T-helper 9 cell (primary cell): Measurements from ENCODE around the gene LRRC8C.
"Not testable (repeated sequence)": the region's sequence is repeated elsewhere in the genome, so short reads cannot be mapped to it uniquely, and the experiment has no call there.

Experiments used
- DNase-seq: peaks from one replicate; pipeline ENCODE4 v3.0.0-alpha.2; 2020
- total RNA-seq, 2 donors: gene quantifications; one replicate each; lab custom pipeline; 2026; lab: John Stamatoyannopoulos, UW

The LRRC8C gene
- 114 to 173 reads per million in 2 donors for total RNA-seq

DNA sequence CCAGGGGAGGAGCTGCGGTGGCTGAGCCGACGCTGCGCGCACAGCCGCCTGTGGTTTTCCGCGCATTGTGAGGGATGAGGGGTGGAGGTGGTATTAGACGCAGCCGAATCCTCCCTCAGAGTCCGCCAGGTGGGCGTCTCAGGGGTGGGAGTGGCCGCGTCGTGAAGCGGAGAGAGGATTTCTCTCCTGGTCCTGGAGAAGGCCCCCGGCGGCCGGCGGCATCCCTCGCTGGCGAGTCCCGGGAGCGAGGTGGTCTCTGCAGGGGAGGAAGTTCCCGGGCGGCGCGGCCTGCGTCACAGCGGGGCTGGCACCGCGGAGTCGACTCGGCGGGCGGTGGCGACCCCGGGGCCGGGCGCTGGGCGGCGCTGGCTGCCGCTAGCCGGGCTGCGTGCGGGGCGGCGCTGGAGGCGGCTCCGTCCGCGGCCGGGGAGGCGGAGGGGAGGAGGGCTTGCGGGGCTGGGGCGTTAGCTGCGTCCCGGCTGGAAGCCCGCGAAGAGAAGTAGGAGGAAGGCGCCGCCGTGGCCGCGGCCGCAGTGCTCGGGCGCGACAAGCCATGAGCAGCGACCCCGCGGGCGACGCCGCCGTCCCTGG is at the start of gene LRRC8C:
LRRC8C (plus strand) TSS at position 464 of the 591 bp plus-strand sequence. CDS start 53,354 bp downstream, outside the sequence.
- peak; percentile 79 for DNase-seq

DNA sequence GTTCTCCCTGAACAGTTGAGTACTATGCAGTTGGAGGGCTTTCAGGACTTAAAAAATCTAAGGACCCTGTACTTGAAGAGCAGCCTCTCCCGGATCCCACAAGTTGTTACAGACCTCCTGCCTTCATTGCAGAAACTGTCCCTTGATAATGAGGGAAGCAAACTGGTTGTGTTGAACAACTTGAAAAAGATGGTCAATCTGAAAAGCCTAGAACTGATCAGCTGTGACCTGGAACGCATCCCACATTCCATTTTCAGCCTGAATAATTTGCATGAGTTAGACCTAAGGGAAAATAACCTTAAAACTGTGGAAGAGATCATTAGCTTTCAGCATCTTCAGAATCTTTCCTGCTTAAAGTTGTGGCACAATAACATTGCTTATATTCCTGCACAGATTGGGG is 48.7 kb upstream of the LRRC8C start:
- no peak for DNase-seq

DNA sequence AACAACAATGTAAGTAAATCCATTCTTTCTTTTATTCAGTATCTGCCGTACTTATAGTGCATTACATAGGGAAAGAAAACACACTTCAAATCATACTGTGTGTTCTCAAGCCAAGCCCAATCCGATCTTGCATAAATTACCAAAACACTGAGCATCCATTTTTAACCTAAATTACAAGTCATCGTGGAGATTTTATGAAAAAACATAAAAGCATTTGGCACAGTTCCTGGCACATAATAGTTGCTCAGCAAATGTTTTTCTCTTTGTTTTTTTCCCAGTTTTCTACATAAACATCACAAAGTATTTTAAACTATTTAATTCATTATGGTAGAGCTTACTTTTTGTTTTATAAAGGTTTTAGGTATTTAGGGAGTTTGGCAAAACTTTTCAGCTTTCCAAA is 48.1 kb upstream of the LRRC8C start:
- DNase-seq = no peak

DNA sequence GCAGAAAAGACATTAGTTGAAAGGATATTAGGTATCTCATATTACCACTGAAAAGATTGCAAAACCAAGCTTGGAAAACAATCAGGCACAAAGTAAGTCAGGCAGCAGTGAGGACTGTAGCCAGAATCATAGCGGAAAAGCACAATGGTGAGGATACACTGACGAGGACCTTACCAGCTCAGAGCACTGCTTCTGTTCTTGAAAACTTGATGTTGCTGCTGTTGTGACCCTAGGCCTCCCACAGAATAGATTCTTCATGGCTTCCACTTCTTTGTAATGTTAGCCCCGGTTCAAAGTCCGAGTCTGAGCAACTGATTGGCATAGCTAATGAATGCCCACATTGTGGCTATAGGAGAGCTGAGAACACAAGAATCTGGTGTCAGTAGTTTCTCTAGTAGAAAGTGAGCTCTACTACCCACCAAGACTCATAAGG is 45.2 kb upstream of the LRRC8C start:
- DNase-seq = no peak

DNA sequence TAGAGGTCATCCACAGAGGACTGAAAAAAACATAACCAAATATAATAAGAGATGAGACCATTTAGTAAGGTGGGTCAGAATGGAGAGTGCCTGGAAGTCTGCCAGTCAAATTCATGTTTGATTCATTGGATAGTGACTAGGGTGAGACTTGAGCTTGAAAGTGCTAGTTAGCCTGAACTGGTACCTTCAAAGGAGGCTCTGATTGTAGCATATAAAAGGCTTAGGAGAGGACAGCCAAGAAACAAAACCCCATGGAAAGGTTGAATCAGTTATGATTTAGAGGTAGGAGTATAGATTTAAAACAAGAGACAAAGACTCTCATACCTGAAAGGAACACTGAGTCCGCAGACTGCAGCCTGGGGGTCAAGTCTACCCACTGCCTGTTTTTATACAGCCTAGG is 44.4 kb upstream of the LRRC8C start:
- no peak for DNase-seq

DNA sequence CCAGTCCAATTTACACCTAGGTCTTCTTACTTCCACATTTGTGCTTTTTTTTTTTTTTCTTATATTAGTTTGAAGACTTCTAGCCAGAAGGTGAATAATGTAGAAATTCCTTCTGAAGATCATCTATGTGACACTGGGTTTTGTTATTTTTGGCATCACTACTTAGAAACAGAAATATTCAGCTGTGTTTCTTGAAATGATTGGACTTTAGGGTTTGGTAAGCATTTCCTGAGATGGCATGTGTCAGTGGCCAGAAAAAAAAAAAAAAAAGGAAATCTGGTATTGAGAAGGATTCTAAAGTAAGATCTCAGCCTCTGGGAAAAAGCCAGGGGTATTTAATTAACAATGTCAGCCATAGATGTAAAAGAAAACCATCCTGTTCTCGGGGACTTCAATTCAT is 43.4 kb upstream of the LRRC8C start:
- no peak for DNase-seq

DNA sequence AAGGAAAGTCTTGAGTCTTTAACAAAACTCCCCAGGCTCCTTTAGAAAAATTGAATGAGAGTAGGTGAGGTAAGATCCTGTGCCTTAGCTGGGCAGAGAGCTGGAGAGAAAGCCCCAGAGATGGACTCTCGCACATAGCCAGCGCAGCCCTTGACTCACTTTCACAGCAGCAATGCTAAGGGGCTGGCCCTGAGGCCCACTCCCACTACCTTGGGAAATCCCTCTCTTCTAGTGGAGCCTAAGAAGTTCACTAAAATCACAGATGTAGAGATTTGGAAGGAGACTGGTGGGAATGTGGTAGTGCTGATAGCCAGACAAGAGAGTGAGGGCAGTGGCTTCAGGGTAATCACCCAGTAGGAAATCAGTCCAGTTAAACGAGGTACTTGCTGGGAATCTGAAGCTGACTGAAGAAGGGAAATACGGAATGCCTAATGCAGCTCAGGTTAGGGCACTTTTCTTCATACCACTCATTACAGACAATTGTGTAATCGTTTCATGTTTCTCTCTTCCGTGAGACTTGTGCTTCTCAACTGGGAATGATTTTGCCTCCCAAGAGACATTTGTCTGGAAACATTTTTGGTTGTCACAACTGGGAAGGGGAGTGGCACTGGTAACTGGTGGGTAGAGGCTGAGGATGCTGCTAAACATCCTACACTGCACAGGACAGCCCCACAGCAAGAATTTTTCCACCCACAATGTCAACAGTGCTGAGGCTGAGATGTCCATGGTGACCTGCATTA is 42.4 kb upstream of the LRRC8C start:
- DNase-seq = no peak

DNA sequence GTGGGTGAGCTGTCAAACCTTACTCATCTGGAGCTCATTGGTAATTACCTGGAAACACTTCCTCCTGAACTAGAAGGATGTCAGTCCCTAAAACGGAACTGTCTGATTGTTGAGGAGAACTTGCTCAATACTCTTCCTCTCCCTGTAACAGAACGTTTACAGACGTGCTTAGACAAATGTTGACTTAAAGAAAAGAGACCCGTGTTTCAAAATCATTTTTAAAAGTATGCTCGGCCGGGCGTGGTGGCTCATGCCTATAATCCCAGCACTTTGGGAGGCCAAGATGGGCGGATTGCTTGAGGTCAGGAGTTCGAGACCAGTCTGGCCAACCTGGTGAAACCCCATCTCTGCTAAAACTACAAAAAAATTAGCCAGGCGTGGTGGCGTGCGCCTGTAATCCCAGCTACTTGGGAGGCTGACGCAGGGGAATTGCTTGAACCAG is 40.0 kb upstream of the LRRC8C start:
- not testable (repeated sequence) for DNase-seq

DNA sequence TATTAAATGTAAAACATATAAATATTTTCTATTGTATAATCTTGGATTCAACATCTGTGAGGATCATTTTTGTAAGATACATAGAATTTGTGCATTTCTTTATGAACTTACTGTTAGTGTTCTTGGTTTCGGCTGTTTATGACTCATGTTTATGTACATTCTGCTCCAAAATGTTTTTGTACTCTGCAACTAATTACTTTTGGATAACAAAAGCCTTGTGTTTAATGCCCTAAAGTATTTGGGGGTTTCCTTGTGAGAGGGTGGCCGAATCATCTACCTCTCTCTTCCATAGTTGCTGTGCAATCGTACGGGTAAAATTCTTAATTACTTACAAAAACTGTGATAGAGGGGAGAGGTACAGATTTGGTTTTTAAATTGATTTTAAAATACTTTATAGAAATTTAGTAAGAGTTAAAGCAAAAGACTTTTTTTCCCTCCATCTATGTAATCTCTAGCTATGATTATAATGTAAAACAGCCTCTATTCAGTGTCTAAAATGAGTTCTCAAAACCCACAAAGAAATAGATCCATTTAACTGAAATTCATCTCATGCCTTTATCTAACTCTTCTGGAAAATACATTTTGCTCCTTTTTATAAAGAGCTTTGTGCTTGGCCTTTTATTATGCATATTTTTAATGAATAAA is 38.7 kb upstream of the LRRC8C start:
- DNase-seq = no peak

DNA sequence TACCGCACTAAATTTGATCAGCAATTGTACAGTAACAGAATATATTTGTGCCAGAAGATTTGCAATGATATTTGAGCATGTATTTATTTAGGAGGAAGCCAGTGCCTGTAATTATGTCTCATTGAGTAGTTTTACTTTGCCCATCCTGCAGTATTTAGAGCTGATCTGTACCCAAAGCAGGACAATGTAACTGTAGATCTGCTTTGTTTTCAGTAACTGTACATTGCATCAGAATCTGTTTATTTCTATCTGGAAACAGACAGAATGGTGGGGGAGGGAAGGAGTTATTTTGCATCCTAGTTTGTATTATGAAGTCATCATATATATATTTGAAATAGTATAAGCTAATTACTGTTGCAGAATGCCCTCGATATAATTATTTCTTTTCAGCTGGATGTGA is 36.2 kb upstream of the LRRC8C start:
- no peak for DNase-seq

DNA sequence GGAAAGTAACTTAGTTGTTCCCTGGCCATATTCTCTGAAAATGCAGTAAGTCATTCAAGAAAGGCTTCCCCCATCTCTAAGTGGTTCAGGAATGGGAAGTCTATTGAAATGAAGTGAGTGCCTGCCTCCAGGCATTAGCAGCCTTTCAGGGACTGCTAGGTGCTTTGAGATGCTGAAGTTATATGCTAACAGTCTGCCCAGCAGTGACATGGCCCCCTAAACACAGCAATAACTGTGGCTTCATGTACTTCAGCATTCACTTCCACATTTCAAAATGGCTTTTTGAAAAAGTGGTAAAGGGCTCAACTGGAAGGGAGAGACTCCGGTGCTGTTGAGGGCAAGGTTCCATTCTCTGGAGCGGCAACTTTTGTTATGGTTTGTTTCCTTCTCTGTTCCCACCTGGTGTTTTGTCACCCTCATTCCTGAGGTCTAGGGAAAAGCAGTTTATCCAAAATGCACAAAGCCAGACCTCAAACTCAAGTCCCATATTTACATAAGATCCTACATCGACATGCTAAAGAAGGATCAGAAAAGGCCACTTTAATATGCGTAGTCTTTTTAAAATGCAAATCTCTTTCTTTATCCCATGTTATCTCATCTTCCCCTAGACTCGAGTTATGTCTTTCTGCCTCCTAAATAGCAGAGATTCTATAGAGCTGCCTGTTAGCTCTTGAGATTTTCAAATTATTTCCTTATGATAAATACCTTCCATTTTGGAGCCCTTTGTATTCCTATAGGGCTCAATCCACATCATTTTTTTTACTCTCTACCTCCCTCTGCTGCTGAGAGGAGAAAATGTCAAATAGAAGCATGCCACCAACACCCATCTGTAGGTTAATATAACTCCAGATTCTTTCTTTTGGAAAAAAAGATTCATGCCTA is 34.2 kb upstream of the LRRC8C start:
- DNase-seq = no peak

DNA sequence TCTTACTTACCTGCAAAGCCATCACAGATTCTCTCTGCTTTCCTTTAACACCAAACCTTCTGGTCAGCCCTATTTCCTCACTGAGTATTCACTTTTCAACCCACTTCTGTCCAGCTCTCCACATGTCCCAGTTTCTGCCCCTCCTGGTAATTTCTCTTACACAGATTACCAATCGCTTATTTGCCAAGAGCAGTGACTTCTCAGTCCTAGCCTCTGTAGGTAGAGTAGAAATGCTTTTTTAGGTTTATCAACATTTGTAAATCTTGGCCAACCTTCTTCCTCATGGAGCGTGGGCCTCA is 33.6 kb upstream of the LRRC8C start:
- no peak for DNase-seq

DNA sequence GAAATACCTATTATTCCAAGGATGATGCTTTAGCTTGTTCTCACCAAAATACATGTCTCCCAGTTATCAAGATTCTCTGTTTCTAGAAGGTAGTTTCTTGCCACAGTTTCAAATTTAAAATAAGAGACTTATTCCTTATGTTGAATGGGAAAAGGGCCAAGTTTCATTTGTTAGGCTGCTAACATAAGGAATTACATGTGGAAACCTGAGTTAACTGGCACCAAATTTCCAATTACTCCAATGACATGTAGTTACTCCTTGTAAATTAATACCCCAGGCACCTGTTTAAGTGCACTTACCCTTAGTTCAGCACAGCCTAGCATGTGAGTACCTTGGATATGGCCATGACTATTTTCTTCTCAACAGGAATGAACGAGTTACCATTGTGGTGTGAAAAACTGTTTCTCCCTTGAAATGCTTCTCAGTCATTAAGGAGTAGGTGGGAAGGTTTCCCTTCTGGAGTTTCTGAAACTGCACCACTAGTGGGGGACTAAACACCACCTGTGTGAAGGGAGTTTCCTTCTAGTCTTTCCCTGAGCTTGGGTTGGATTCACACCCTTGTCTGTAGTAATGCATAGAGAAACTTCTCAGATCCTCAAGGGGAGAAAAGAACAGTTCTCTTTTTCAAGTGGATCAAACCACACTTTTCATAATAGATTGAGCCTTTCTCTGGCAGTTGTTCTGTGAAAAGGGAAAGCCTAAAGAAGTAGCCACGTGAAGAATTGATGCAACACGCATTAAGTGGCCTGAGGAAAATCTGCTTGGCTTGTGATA is 32.3 kb upstream of the LRRC8C start:
- DNase-seq = no peak

DNA sequence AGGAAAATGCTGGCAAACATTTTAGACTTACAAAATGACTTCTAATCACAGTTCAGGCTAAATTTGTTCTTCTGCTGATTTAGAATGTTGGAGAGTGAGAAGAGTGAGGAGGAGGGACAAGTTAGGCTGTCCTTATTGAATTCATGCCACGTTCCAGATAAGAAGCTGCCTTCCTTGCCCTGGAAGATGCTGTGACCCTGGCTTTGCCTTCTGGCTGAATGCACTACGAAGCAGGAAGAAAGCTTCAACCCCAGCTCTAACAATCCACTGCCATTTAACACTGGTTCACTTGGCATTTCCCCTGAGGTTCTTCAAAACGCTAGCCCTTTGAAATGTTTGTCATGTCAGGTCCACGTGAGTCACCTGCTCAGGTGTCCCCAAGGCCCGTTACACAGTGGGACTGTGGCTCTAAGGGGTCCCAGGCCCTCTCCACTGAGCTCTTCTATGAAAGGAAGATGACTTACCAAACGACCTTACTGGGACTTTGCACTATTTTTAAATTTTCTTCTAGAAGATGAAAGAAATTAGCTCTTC is 30.0 kb upstream of the LRRC8C start:
- no peak for DNase-seq

DNA sequence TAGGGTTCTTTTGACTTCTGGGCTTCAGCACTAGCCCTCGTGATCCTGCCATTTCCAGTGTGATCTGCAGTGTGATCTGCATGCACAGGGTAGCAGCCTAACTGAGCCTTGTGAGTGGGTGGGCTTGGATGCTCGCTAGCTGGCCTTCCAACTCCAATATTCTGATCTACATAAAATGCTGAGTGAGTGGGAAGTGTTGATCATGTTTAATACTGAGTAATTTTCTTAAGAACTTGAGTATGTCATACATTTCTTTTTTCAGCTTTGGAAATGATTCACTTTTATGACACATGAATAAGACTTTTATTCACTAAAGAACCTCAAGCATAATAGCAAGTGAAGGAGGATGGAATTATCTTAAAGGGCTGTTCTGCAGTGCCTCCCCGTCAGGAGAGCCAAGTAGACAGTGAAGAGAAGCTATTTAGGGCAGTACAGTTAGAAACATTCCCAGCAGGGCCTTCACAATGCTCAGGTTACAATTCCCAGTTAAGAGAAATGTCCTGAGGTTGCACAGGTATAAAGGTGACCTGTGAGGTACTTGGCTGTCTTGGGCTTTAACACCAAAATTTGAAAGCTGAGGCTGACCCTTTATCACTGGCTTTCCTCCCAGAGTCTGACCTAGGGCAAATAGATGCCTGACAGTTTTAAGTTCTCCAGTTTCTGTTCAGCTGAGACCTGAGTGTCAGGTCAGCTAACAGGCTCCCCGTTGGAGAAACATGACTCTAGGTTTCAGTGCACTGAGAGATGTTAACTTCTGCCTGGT is 29.1 kb upstream of the LRRC8C start:
- DNase-seq = no peak

DNA sequence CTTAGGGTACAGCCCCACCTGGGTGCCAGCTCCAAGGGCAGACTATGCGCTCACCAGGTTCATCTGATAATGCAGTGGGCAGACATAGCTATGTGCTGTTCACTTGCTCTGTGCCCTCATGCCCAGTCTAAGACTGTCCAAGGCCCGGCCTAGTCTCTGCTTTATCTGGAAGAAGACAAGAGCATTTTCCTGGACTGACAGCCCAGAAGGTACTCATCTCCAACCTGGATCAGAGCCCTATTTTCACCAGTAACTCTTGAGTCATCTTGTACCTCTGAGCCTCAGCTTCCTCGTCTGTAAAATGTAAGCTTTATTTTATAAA is 28.5 kb upstream of the LRRC8C start:
- no peak for DNase-seq

DNA sequence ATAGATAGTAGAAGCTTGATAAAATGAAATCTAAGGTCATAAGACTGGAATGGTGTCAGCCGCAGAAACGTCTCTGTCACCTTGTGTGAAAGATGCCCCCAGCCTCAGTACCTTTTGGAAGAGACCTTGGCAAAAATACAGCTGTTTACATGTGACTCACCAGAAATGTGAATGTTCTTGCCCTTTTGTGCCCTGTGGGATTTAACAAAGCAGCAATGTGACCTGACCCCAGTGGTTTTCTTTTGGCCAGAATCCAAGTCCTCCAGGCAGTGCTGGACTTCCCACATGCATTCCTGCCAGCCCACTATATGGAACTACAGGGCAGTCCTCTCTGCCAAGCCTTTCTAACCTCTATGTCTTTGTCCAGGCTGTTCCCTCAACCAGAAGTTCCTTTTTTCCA is 27.2 kb upstream of the LRRC8C start:
- DNase-seq = no peak

DNA sequence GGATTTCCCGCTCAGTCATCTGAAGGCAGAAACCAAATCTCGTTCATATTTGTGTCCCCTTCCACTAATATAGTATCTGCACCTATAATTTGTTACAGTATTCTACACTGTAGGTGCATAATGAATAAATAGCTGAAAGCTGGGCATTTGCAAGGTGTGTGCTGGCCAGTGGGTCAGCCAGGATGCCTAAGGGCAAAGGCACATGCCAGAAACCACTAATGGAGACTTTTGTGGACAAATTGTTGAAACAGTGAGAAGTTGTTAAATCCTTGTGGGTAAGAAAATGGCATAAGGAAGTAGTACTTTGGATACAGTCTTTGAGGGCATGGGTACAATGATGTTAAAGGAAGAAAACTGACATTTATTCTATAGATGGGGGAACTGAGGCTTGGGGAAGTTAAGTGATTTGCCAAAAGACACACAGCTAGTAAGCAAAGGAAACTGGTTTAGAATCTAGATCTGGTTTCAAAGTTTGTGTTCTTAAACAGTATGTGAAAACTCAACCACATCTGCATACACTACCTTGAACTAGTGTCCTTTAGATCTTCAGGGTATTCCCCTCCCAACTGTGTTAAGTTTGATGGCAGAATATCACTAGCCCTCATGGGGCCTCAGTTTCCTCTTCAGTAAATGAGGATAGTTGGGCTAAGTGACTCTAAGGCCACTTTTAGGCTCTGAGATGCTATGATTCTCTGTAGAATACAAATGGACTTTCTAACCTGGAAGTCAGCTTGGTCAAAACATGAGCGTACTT is 26.5 kb upstream of the LRRC8C start:
- no peak for DNase-seq

DNA sequence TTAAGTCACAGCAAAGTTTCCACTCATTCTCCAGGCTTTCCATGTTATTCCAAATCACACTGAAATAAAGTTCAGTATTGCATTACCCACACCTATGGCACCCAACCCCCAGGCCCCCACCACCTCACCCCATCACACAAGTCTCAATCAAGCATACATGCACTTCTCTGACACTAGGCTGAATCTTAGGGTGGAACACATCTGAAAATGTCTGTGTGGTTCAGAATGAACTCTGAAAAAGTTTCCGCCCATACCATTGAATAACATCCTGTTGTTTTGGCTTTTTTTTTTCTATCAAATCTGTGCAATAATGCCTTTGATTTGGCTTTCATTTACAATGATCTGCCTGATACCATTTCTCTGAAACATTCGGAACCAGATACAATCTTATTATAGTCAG is 25.8 kb upstream of the LRRC8C start:
- peak; percentile 23 for DNase-seq

DNA sequence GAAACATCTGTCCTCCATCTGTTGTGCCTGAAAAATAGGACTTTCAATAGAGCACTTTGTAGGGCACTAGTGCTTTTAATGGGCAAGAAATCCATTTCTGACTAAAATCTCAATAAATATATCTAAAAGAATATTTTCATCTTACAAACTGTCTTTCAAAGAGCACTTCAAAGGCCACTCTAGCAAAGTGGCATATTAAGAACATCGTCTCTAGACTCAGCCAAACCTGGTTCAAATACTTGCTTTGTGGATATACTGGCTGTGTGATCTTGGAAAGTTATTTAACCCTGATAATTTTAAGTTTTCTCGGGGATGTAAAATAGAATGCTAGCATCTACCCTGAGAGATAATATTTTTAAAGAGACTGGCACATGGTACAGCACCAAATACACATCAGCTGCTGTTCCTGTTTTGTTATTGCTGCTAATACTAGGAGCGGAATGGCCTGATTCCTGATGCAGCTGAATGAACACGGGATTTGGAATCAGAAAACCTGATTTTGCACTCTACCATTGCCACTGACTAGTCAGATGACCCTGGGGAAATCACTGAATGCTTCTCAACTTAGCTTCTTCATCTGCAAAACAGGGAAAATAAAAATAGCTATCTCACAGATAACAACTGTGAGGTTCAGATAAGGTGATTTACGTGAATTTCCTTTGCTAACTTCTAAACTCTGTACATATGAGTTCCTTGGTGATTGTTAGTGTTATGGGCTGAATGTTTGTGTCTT is 25.2 kb upstream of the LRRC8C start:
- DNase-seq = no peak
